Cardiac fibroblast (primary cell): Measurements from ENCODE around the gene NYAP1.
"Not testable (repeated sequence)": the region's sequence is repeated elsewhere in the genome, so short reads cannot be mapped to it uniquely, and the experiment has no call there.

Experiments used
- DNase-seq, 2 donors: peaks; one replicate each; pipeline versions ENCODE4 v3.0.0 to v3.0.0-alpha.2; 2010; ENCODE audit warnings: low read depth in 2 of 2
- H3K4me3 ChIP-seq, 2 donors: replicated peaks in 1 of 2; 1 replicate in 1 of 2; 2 replicates in 1 of 2; pipeline ENCODE4 v1.5.1; 2011; ENCODE audit warnings: low read depth in 2 of 2, low read length in 2 of 2, mild to moderate bottlenecking in 2 of 2, moderate library complexity in 1 of 2
- TF ChIP-seq, protein P1 (sequence below): IDR thresholded peaks from one replicate; pipeline ENCODE4 v1.5.1; 2011; ENCODE audit warnings: low read depth, mild to moderate bottlenecking, low read length, inconsistent platforms

Gene NYAP1

DNA sequence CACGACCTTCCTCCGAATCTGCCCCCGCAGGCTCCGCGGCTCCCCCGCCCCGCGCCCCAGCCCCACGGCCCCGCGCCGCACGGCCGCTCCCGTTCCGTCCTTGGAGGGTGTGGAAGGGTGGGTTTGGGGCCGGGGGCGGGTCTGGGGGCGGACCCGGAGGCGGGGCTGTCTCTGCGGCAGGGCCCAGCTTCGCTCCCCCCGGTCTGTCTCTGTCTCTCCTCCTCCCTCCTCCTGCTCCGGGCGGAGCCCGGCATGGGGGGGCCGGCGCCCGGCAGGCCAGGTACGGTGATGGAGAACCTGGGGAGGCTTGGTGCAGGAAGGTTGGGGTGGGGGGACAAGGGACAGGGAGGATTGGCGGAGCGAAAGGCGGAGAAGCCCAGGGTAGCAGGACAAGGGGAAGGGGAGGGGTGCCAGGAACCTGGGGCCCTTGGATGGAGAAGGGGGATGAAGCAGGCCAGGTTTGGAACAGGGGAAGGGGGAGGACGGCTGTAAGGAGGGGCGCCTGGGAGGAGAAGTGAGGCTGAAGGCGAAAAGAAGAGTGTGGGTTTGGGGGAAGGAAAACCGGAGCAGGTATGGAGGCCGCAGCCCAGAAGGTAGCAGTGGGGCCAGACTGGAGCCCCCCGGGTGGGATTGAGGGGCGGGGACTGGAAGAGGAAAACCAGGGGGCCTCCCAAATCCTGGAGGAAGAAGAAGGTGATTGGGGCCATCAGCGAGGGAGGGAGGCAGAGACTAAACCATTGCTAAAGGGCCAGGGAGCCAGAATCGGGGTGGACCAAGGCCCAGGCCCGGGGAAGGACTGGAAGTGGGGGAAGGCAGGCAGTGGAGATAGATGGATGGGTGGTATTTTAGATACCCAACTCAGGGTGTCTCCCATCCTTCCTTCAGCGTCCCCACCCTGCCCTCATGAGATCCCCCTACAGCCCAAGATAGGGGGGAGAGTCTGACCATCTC lies at the start of gene NYAP1:
NYAP1 (plus strand) TSS at position 206 of the 951 bp plus-strand sequence. CDS start 1,385 bp downstream, outside the sequence.
- TF ChIP-seq, protein P1, sequence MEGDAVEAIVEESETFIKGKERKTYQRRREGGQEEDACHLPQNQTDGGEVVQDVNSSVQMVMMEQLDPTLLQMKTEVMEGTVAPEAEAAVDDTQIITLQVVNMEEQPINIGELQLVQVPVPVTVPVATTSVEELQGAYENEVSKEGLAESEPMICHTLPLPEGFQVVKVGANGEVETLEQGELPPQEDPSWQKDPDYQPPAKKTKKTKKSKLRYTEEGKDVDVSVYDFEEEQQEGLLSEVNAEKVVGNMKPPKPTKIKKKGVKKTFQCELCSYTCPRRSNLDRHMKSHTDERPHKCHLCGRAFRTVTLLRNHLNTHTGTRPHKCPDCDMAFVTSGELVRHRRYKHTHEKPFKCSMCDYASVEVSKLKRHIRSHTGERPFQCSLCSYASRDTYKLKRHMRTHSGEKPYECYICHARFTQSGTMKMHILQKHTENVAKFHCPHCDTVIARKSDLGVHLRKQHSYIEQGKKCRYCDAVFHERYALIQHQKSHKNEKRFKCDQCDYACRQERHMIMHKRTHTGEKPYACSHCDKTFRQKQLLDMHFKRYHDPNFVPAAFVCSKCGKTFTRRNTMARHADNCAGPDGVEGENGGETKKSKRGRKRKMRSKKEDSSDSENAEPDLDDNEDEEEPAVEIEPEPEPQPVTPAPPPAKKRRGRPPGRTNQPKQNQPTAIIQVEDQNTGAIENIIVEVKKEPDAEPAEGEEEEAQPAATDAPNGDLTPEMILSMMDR: no peak
- H3K4me3 ChIP-seq: peak within 1 kb of the TSS; percentile 59
- peak; percentile 43 to 75 for DNase-seq

DNA sequence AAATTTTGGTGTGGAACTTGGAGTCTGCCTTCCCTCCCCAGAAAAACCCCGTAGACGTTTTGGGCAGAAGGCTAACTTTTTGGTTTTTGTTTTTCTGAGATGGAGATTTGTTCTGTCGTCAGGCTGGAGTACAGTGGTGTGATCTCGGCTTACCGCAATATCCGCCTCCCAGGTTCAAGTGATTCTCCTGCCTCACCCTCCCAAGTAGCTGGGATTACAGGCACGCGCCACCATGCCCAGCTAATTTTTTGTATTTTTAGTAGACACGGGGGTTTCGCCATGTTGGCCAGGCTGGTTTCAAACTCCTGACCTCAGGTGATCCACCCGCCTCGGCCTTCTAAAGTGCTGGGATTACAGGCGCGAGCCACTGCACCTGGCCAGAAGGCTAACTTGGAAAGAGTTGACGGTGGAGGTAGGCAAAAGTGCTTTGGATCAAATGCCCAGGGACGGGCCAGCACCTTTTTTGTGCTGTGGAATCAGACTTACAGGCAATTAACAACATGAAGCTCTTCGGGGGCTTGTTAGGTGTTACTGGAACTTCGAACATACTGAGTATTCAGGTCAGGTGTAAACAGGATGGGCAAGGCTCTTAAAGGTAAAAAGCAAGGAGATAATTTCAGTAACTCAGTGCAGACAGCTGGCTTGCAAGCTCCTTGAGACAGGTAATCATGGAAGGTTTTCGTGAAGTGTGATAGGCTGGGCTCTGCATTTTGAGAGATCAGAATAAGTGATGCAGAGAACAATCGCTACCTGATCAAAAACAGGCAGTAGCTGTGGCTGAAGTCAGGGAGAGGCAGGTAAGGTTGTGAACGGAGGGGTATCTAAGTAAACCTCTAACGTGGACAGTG lies 49.2 kb upstream of the NYAP1 start:
- no peak for DNase-seq
- peak overlapping the region in 1 of 2 donors; percentile 68 for H3K4me3 ChIP-seq
- TF ChIP-seq, protein P1: no peak

DNA sequence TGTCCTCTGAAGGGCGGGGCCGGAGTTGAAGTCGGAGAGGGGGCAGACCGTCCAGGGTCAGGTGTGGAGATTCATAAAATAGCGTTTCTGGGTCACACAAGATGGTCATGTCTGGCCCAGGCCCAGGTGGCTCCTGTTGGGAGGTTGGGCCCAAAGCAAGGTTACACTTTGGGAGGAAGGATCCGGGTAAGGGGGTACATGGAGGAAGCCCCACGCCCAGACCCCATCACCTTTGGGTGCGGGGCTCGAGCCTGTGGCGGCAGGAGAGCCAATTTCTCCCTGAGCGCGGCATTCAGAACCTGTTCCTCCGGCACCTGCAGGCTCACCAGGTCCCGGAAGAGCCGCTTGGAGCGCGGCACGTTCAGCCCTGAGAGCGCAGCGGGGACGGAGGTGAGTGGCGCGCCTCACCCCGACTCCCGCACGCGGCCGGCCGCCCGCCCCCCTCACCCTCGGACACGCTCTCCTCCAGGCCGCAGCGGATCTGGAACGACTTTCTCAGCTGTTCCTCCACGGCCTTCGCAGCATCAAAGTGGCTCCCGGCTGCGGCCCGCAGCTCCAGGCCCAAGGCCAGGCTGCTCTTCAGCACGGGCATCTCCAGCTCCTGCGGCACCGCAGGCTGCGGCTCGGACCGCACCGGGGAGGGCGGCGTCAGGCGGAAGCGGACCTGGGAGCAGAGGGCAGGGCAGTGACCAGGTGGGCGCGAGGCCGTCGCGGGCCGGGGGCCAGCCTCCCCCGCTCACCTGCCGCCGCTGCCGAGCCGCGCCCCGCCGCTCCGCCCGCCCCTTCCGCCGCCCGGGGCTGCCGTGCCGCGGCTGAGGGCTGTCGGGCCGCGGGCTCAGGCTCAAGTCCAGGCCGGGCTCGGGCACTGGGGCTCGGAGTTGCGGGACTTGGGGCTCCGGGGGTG lies 48.1 kb upstream of the NYAP1 start:
- TF ChIP-seq, protein P1: no peak
- peak; percentile 33 for DNase-seq
- peak overlapping the region; percentile 68 to 82 for H3K4me3 ChIP-seq

DNA sequence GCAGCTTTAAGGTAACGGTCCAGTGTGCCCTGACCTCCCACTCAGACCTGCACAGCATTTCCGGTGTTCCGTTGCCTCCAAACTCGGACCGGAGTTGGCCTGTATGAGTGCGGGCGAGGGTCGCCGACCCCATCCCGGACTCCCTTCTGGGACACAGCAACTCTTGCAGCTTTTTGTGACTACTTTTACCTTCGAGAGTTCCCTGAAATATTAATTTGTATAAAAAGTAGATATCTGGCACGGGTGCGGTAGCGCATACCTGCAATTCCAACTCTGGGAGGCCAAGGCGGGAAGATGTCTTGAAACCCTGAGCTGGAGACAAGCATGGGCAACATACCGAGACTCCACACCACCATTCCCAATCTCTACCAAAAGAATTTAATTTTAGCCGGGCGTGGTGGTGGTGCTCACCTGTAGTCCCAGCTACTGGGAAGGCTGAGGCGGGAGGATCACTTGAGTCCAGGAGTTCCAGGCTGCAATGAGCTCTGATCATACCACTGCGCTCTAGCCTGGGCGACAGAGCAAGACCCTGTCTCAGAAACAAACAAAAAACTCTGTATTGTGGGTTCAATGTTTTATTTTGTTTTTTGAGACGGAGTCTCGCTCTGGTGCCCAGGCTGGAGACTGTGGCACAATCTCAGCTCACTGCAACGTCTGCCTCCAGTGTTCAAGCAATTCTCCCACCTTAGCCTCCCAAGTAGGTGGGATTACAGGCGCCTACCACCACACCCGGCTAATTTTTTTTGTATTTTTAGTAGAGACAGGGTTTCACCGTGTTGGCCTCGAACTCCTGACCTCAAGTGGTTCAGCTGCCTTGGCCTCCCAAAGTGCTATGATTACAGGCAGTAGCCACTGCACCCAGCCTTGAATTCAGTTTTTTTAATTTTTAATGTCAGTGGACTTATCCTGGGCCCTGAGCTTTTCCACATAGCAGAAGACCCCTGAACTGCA lies 46.3 kb upstream of the NYAP1 start:
- no peak overlapping the region for H3K4me3 ChIP-seq
- DNase-seq: no peak
- TF ChIP-seq, protein P1: no peak

DNA sequence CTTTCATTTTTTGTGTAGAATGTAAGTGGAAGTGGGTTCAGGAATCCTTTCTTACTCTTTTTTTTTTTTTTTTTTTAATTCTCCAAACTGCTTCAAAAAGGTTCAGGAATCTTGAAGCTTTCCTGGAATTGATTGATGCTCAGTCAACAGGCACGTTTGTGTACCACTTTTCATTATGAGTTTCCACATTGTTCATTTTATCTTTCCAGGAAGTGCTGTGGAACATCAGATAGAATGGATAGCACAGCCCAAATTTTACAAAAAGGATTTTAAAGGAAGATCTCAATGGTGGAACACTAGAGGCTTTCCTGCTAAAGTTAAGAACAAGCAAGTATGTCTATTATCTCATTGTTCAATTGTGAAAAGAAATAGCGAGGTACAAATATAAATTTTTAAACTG lies 45.6 kb upstream of the NYAP1 start:
- TF ChIP-seq, protein P1: no peak

DNA sequence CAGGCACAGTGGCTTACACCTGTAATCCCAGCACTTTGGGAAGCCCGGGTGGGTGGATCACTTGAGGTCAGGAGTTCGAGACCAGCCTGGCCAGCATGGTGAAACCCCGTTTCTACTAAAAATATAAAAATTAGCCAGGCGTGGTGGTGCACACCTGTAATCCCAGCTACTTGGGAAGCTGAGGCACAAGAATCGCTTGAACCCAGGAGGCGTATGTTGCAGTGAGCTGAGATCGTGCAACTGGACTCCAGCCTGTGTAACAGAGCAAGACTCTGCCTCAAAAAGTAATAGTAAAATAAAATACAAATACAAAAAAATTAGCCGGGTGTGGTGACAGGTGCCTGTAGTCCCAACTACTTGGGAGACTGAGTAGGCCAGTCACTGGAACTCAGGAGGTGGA lies 45.0 kb upstream of the NYAP1 start:
- H3K4me3 ChIP-seq, DNase-seq: not testable (repeated sequence)

More for the DNA sequence above, 45.6 kb upstream of the NYAP1 start:
- no peak for DNase-seq
- no peak overlapping the region for H3K4me3 ChIP-seq

DNA sequence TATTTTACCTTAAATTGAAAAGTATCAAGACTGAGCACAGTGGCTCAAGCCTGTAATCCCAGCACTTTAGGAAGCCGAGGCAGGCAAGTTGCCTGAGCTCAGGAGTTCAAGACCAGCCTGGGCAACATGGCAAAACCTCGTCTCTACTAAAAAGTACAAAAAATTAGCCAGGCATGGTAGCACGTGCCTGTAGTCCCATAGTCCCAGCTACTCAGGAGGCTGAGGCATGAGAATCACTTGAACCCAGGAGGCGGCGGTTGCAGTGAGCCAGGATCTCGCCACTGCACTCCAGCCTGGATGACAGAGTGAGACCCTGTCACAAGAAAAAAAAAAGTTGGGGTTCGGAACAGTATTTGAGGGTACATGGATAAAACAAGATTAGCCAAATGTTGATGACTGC lies 44.5 kb upstream of the NYAP1 start:
- DNase-seq, H3K4me3 ChIP-seq: not testable (repeated sequence)
